ENCODE data around the gene ZNF593OS.

- TF ChIP-seq CTCF (IDR thresholded peaks at IDR 0.05 in 8 of 11, conservative IDR thresholded peaks at IDR 0.05 in 3 of 11) (no peak), POLR2A (IDR thresholded peaks at IDR 0.05) (no peak)
Observed at GRCh38 chr1:26168410-26169197, 3.0 kb downstream of the ZNF593OS start, which contains the start of gene C1orf232.

Measured in spleen (tissue), 7 donors.